HG03469 (cell line): ENCODE results near the gene FBN3.
"Not testable (repeated sequence)": the region's sequence is repeated elsewhere in the genome, so short reads cannot be mapped to it uniquely, and the experiment has no call there.

Experiments used
- ATAC-seq: cut with Tn5 transposase; IDR thresholded peaks from one replicate; pipeline ENCODE4 v1.9.1; 2021; ENCODE audit warnings: mild to moderate bottlenecking, moderate library complexity, moderate number of reproducible peaks; ENCODE audit not compliant: unreplicated experiment

FBN3 gene

DNA sequence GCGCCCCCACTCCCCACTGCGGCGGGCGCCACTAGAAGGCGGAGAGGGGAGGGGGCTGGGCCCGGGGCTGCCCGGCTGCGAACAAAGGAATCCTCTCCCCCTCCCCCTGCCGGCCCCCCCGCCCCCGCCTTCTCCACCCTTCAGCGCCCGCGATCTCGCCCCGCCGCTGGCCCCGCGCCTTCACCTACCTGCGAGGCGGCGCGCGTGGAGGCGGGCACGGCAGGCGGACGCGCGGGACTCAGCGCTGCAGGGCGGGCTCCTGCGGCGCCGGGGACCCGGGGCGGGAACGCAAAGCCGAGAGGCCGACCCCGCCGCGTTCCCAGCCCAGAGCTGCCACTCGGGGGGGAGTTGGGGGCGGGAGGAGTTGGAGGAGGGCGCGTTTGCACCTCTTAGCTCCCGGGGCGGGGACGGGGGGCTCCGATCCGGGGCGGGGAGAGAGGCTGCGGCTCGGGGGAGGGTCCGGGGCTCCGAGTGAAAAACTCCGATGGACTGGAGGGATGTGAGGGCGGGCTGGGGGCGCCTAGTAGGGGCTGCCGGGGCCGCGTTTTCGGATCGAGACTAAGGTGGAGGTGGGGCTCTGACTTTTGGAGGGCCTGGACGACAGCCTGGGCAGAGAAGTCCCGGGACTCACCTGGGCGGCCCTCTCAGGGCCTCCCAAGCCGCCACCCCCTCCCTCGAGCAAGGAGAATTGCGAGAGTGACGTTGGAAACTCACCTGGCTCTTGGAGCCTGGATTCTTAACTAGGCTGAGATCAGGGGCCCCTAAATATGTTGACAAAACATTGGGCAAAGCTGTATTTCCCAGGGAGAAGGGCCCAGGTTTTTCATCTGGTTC is at the start of gene FBN3:
FBN3 (minus strand) TSS at position 332 of the 834 bp plus-strand sequence. CDS start 2,112 bp downstream, outside the sequence.
- no peak for ATAC-seq

DNA sequence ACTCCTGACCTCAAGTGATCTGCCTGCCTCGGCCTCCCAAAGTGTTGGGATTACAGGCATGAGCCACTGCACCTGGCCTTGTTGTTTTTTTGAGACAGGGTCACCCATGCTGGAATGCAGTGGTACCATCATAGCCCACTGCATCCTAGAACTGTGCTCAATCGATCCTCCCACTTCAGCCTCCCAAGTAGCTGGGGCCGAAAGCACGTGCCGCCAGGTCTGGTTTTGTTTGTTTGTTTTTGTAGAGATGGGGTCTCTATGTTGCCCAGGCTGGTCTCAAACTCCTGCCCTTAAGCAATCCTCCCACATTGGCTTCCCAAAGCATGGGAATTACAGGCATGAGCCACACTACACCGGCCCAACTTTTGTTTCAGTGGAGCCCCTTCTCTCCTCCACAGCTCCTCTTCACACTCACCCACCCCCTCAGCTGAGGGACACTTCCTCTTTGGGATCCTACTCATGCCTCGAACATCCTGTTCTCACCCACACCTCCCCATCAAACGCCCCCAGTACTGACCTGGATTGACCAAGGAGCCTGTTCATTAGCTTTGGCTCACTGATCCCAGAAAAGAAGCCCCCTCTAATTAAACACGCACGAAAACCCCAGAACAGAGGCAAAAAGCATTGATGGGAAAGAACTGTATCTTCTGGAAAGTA is 47.0 kb upstream of the FBN3 start:
- no peak for ATAC-seq

DNA sequence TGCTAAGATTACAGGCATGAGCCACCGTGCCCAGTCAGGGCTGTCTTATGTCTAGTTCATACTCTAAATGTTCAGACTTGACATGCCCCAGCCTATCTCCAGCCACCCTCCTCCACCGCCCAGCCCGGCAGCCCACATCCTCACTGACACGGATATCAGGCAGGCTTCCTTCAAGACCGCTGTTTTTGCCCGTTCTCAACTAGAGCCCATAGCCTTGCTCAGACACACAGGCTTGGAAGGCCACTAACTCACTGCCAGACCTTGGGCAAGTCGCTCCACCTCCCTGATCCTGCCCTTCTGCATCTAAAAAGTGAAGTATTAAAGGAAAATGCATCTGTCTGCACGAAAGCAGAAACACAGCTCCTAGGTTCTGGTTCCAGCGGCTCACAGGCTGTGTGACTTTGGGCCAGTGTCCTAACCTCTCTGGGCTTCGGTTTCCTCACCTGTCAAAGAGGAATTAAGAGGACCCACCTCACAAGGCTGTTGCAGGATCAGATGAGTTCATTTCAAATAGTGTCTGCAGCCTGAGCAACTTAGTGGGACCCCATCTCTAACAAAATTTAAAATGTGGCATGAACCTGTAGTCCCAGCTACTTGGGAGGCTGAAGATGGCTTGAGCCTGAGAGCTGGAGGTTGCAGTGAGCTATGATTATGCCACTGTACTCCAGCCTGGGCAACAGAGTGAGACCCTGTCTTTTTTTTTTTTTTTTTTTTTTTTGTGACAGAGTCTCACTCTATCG is 45.3 kb upstream of the FBN3 start:
- ATAC-seq: no peak

DNA sequence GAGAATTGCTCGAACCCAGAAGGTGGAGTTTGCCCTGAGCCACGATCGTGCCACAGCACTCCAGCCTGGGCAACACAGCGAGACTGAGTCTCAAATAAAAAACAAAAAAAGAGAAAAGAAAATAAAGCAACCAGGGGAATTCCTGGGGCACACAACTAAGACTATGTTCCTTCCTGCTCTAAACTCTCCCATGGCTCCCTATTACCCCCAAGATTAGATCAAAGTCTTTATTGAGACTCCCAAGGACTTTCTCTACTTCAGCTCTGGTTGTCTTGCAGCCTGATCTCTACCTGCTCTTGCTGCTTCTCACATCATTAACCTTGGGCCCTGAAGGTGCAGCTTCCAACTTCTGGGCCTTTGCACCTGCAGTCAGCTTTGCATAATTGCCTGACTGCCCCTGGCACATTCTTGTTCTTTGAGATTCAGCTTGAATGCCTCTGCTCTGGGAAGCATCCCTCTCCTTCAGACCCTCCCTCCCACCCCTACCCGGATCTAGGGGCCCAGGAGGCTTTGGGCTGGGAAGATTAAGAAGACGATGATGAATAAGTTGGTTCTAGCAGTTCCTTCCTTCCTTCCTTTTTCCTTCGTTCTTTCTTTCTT is 42.9 kb upstream of the FBN3 start:
- no peak for ATAC-seq

DNA sequence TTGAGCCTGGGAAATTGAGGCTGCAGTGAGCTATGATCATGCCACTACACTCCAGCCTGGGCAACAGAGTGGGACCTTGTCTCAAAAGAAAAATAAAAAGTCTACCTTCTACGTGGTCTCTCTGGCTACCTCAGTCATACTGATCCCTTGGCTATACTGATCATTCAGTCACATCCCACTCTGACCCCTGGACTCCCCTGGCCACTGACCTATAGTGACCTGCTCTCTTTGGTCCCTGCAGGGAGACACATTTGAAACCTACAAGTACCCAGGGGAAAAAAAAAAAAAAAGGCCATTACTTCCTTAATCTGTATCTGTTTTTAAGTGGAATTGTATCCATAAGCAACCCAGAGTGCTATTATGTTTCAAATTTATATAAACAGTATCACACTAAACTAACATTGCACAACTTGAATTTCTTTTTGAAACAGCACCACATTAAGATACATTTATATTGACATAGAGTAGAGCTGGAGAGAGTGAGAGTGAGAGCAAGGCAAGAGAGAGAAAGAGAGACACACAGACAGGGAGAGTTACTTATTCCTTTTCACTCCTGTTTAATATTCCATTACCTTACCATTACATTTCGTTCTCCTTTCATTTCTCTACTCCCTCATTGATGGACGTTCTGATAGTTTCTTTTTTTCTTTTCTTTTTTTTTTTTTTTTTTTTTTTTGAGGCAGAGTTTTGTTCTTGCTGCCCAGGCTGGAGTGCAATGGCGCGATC is 36.1 kb upstream of the FBN3 start:
- ATAC-seq: no peak

DNA sequence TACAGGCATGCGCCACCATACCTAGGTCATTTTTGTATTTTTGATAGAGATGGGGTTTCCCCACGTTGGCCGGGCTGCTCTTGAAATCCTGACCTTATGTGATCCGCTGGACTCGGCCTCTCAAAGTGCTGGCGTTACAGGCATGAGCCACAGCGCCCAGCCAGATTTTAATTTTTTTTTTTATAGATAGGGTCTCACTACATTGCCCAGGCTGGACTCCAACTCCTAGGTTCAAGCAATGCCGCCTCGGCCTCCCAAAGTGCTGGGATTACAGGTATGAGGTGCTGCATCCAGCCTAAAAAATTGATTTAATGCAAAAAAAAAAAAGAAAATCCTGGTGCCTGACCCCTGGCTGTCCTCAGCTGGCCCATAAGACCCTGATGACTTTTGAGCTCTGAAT is 34.9 kb upstream of the FBN3 start:
- no peak for ATAC-seq

DNA sequence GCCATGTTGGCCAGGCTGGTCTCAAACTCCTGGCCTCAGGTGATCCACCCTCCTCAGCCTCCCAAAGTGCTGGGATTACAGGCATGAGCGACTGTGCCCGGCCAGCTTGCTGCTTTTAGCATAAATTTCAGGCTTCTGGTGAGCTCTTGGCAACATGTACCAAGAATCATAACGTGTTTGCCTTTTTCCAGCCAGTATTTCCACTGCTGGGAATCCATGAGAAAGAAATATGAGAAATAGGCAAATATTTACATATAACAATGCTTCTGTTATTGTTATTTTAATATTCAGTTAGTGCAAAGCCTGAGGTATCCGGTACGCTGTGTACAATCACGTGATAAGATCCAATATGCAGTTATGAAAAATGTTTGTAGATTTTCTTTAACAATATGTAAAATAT is 30.6 kb upstream of the FBN3 start:
- ATAC-seq: no peak

DNA sequence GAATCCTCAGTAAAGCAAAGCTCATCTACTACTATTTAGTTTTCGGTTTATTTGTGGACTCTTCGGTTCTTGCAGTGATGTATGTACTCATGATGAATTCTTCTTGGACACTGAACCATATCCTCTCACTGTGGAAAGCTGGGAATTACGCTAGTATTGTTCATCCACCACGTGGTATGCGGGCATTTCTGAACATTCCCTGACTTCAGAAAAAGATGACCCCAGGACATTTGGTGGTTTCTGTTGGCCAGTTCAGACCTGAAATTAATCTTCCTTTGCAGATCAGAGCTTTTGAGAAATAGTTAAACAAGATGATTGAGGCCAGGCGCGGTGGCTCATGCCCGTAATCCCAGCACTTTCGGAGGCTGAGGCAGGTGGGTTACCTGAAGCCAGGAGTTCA is 25.3 kb upstream of the FBN3 start:
- ATAC-seq: no peak

DNA sequence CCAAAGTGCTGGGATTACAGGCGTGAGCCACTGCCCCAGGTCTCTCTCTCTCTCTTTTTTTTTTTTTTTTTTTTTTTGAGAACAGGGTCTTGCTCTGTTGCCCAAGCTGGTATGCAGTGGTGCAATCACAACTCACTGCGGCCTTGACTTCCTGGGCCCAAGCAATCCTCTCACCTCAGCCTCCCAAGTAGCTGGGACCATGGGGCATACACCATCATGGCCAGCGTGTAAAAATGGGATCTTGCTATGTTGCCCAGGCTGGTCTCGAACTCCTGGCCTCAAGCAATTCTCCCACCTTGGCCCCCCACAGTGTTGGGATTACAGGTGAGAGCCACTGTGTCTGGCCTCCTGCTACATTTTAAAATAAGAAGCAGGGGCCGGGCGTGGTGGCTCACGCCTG is 19.1 kb upstream of the FBN3 start:
- no peak for ATAC-seq

DNA sequence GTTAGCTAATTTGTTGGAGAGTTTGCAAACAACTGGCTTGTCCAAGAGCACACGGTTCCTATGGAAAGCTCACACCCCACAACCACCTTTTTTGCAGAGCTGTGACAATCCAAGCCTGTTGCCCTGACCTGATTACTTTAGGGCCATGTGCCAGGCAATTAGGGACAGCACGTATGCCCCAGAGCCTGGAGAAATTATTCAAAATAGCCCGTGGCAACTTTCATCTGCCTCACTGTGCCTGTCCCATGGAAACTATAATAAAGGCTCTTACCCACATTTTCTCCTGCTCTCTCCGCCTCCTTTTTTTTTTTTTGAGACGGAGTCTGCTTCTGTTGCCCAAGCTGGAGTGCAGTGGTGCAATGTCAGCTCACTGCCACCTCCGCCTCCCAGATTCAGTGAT is 18.6 kb upstream of the FBN3 start:
- ATAC-seq: no peak

DNA sequence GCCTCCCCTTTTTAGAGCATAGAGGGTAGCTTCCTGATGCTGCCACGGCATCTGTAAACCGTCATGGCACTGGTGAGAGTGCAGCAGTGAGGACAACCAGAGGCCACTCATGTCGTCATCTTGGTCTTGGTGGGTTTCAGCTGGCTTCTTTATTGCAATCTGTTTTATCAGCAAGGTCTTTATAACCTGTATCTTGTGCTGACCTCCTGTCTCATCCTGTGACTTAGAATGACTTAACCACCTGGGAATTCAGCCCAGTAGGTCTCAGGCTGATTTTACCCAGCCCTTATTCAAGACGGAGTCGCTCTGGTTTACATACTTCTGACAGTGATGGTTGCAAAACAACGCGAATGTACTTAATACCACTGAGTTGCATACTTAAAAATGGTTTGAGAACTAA is 14.4 kb upstream of the FBN3 start:
- no peak for ATAC-seq

DNA sequence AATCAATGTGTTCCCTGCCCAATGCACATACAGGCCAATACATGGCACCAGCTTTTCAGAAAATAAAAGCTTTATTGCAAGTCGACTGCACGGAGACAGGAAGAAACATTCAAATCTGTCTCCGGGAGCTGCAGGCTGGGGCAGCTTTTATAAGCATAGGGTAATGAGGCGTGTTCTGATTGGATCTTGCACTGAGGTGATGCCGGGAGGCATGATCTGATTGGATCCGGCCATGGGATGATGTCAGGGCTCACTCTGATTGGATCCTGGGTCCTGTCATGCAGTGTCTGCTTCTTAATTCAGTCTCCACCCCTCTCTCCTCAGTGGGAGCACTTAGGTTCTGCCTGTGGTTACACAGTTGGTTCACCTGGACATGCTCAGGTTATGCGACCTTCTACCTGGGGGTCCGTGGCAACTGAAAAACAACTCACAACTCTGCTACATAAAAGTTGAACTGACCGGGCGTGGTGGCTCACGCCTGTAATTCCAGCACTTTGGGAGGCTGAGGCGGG is 11.8 kb upstream of the FBN3 start:
- no peak for ATAC-seq

DNA sequence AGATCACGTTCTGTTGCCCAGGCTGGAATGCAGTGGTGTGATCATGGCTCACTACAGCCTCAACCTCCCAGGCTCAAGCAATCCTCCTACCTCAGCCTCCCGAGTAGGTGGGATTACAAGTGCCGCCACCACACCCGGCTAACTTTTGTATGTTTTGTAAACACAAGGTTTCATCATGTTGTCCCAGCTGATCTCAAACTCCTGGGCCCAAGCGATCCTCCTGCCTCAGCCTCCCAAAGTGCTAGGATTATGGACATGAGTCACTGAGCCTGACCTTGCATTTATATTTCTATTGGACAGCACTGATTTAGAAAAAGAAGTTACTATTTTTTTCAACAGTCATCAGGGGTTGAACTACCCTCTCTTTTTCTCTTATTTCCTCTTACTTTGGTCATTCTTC is 9.9 kb upstream of the FBN3 start:
- not testable (repeated sequence) for ATAC-seq

DNA sequence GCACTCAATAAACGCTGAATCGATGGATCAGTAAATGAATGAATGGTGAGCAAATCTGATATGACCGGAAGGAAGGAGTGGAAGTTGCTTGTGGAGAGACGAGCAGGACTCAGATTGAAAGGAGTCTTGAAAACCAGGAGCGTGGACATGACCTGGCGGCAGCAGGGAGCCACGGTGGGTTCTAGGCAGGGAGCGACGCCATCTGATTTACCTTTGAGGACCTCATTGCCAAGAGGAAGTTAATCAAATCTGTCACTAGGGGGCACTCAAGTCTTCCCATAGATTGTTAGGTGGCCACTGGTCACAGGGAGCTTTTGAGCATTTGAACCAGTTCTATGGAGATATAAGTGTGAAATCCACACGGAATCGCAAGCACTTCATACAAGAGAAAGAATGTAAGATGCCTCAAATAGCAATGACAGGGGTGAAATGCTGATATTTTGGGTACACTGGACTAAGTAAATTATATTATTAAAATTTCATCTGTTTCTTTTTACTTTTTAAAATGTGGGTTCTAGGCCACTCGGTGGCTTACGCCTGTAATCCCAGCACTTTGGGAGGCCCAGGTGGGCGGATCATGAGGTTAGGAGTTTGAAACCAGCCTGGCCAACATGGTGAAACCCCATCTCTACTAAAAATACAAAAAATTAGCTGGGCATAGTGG is 9.2 kb upstream of the FBN3 start:
- ATAC-seq: no peak

DNA sequence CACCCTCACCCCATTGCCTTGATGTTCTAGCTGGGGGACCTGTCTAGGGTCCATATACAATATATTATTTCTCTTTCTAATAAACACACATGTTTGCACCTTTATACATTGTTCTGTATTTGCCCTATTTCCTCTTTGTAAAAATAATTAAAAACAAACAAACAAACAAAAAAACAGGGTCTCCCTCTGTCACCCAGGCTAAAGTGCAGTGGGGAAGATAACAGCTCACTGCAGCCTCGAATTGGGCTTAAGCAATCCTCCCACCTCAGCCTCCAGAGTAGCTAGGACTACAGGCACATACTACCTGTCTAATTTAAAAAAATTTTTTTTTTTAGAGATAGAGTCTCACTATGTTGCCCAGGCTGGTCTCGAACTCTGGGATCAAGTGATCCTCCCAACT is 5.9 kb upstream of the FBN3 start:
- ATAC-seq: no peak

DNA sequence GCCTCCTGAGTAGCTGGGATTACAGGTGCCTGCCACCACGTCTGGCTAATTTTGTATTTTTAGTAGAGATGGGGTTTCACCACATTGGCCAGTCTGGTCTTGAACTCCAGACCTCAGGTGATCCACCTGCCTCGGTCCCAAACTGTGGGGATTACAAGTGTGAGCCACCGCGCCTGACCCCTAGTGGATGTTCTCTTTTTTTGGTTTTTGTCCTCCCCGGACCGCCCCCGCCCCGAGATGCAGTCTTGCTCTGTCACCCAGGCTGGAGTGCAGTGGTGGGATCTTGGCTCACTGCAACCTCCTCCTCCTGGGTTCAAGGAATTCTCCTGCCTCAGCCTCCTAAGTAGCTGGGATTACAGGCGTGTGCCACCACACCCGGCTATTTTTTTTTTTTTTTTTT is 4.6 kb upstream of the FBN3 start:
- not testable (repeated sequence) for ATAC-seq

DNA sequence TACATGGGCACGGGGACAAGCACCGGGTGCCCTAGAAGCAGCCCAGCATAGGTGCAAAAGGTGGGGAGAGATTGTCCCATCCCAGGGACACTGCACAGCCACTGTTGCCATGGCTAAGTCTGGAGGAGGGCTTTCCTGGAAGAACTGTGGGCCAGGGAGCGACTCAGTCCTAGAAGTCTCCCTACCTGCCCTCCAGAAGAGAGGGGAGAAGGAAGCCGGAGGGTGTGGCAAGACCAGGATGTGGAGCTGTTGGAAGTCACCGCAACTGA is 2.3 kb upstream of the FBN3 start:
- no peak for ATAC-seq

DNA sequence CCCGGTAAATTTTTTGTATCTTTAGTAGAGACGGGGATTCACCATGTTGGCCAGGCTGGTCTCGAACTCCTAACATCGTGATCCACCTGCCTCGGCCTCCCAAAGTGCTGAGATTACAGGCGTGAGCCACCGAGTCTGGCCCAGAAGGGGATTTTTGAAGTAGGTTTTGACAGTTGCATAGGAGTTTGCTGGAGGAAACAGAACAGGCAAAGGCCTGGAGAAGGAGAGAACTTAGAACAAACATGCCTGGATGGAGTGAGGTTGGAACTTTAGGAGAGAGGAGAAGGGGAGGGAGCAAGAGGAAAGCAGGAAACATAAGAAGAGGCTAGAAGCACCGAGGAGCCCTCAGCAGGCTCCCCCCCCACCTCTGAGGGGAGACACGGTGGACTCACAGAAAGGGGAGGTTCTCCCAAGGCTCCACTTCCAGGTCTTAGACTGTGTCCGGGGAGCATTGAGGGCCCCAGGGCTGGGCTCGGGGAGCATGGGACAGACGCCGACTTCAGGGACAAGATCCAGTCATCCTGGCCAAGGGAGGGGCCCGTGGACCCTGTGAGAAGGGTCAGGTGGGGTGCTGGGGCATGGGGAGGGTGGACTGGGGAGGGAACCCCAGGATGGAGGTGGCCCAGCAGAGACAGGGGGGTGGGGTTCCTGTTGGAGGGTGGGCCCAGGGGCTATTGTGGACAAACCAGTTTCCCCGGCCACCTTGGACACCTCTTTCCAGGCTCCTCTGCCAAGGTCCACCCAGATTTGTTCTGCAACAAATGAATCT is 1.8 kb upstream of the FBN3 start:
- ATAC-seq: no peak

DNA sequence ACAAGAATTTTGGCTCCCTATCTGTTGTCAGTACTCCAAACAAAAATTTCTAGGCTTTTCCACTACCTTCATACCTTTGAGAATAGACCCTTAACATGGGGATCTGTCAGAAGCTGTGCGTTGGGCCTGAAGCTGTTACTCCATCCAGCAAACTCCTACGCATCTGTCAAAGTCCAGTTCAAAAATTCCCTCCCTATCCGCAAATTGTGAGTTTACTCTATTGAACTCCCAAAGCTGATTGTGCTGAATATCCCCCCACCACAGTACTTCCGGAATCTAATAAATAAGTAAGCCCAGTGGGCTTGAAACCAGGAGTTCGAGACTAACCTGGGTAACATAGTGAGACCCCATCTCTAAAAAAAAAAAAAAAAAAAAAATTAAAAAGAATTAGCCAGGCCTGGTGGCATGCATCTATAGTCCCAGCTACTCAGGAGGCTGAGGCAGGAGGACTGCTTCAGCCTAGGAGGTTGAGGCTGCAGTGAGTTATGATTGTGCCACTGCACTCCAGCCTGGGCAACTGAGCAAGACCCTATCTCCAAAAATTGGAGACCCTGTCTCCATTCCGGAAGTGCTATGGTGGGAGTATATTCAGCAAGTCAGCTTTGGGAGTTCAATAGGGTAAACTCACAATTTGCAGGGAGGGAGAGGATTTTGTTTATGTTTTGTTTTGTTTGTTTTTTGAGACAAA is 930 bp upstream of the FBN3 start:
- no peak for ATAC-seq
